Measurements from ENCODE around the gene TBC1D10B. TPM values are rescaled to one million over a fixed set of nuclear protein-coding genes. Genes with fewer than 3 reads are reported as not detected.
A peak's percentile ranks its signal among the peaks of the same experiment; 100 is the strongest.

TBC1D10B gene
- total and polyA plus RNA-seq, 2 experiments from 2014 or later: 29.3 to 37.9 TPM

DNA sequence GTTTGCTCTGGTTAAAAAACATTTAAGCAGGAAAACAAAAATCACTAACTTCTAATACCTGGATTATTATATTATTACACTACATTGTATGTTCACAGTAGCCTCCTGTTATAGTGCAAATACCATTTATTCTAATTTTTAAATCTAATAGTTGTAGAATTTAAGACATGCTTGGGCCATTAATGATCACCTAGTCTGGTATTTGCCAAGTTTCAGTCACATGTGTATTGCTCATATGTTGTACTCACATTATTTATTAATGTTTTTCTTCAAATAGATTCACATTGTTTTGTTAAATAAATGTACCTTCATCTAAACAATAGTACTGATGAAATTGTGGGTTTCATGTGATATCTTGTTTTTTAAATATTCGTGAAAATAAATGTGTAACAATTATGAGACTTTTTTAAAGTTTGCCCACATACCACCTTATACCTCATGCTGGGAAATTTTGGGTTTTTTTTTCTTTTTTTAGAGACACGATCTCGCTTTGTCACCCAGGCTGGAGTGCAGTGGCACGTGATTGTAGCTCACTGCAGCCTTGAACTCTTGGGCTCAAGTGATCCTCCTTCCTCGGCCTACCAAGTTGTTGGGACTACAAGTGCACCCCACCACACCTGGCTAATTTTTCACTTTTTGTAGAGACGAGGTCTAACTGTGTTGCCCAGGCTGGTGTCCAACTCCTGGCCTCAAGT lies 43.0 kb upstream of the TBC1D10B start:
- DNase-seq (ENCODE audit: low spot score): no peak
- H3K9me2 ChIP-seq (replicated peaks; ENCODE audit: insufficient read depth): no peaks in the 10 kb centered on the region
- H2AFZ ChIP-seq: no peak overlapping the region
- H3K9me3 ChIP-seq (ENCODE audit: low read depth): no peaks in the 10 kb centered on the region
- H3K27me3 ChIP-seq: no peaks in the 10 kb centered on the region
- peaks cover 25% of the 10 kb centered on the region for H3K79me2 ChIP-seq
- 92% methylated on average over 6 of the region's 6 CpGs for WGBS (ENCODE audit: low lambda C conversion rate, missing lambda C conversion rate)
- no peak overlapping the region for H3K27ac ChIP-seq
- H3K4me2 ChIP-seq: no peak overlapping the region
- no peaks in the 10 kb centered on the region for H3K36me3 ChIP-seq (replicated peaks; ENCODE audit: insufficient read depth, low read depth)
- no peak overlapping the region for H3K4me3 ChIP-seq
- H3K4me1 ChIP-seq (ENCODE audit: insufficient read depth): peaks cover 13% of the 10 kb centered on the region
- H4K20me1 ChIP-seq (ENCODE audit: insufficient read depth, poor library complexity, severe bottlenecking): peaks cover 3% of the 10 kb centered on the region
- no peak for TF ChIP-seq EZH2 (IDR thresholded peaks at IDR 0.05; ENCODE audit: borderline replicate concordance)
- TF ChIP-seq, protein P1, sequence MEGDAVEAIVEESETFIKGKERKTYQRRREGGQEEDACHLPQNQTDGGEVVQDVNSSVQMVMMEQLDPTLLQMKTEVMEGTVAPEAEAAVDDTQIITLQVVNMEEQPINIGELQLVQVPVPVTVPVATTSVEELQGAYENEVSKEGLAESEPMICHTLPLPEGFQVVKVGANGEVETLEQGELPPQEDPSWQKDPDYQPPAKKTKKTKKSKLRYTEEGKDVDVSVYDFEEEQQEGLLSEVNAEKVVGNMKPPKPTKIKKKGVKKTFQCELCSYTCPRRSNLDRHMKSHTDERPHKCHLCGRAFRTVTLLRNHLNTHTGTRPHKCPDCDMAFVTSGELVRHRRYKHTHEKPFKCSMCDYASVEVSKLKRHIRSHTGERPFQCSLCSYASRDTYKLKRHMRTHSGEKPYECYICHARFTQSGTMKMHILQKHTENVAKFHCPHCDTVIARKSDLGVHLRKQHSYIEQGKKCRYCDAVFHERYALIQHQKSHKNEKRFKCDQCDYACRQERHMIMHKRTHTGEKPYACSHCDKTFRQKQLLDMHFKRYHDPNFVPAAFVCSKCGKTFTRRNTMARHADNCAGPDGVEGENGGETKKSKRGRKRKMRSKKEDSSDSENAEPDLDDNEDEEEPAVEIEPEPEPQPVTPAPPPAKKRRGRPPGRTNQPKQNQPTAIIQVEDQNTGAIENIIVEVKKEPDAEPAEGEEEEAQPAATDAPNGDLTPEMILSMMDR (IDR thresholded peaks at IDR 0.05; ENCODE audit: poor library complexity): no peak
- no peak for TF ChIP-seq EZH2phosphoT487 (IDR thresholded peaks at IDR 0.05; ENCODE audit: low read depth, severe bottlenecking, unreplicated experiment)

DNA sequence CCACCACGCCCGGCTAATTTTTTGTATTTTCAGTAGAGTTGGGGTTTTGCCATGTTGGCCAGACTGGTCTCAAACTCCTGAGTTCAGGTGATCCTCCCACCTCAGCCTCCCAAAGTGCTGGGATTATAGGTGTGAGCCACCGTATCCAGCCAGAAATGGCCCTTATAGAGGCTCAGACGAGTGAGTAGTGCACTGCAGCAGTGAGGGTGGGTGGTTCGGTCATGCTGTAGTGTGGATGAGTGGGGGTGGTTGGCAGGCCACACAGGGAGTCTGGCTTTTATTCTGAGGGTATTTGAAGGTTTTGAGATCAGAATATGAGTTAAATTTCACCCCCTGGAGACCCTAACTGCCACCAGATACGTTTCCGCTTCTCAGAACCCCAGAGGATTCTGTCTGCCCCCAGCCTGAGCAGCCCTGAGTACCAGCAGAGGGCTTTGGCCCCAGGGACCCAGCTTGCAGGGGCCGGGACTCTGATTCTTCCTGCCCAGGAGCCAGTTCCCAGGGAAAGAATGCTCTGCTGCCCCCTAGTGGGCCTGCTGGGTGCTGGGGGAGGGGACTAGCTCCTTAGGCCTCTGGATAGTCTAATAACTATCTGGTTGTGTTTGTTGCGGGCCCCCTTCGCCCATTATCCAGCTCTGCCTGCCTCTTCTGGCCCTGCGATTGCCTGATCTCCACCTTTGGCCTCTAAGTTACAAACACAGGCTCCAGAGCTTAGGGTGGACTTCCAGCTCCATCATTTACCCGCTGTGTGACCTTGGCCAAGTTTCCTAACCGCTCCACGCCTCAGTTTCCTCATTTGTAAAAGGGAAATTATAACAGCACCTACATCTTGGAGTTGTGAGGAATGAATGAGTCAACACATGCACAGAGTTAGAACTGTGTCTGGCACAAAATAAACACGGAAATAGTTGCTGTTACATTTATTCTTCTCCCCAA lies 39.1 kb upstream of the TBC1D10B start:
- peak; percentile 93 for DNase-seq (ENCODE audit: low spot score)
- no peaks in the 10 kb centered on the region for H3K36me3 ChIP-seq (replicated peaks; ENCODE audit: insufficient read depth, low read depth)
- H3K79me2 ChIP-seq: peaks cover 32% of the 10 kb centered on the region
- peak overlapping the region; percentile 28 for H3K27ac ChIP-seq
- no peak overlapping the region for H2AFZ ChIP-seq
- H3K27me3 ChIP-seq: no peaks in the 10 kb centered on the region
- H3K4me1 ChIP-seq (ENCODE audit: insufficient read depth): peaks cover 12% of the 10 kb centered on the region
- peak overlapping the region; percentile 96 for H3K4me2 ChIP-seq
- peaks cover 3% of the 10 kb centered on the region for H4K20me1 ChIP-seq (ENCODE audit: insufficient read depth, poor library complexity, severe bottlenecking)
- H3K9me3 ChIP-seq (ENCODE audit: low read depth): no peaks in the 10 kb centered on the region
- 52% methylated on average over 15 of the region's 15 CpGs for WGBS (ENCODE audit: low lambda C conversion rate, missing lambda C conversion rate)
- TF ChIP-seq, protein P1 (IDR thresholded peaks at IDR 0.05; ENCODE audit: poor library complexity): peak; percentile 95
- TF ChIP-seq EZH2 (IDR thresholded peaks at IDR 0.05; ENCODE audit: borderline replicate concordance): no peak
- H3K4me3 ChIP-seq: no peak overlapping the region
- H3K9me2 ChIP-seq (replicated peaks; ENCODE audit: insufficient read depth): no peaks in the 10 kb centered on the region

DNA sequence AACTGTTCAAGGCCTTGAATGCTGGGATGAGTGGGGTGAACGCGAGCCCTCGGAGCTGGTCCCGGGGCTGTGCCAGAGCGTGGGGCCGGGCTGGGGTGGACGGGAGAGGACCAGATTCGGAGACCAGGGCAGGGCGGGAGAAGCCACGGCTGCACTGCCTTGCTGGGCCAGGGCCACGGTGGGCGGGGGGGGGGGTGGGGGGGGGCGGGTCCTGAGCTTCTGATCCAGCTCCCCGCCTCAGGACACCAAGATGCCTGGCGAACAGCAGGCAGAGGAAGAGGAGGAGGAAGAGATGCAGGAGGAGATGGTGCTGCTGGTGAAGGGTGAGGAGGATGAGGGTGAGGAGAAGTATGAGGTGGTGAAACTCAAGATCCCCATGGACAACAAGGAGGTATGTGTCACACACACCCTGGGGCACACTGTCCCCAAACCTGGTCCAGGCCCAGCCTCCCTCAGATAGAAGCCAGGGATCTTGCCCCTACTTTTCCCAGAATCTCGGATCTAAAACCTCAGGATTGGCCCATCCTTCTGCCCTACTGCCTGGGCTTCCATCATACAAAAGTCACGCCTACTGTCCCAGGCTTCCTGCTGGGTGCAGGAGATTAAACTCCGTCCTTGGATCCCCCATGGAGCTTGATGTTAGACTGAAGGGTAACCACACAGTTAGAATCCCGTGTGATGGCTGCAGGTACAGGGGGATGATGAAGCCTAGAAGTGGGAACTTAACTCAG lies 37.7 kb upstream of the TBC1D10B start:
- no peaks in the 10 kb centered on the region for H3K9me3 ChIP-seq (ENCODE audit: low read depth)
- H3K27me3 ChIP-seq: no peaks in the 10 kb centered on the region
- no peaks in the 10 kb centered on the region for H3K36me3 ChIP-seq (replicated peaks; ENCODE audit: insufficient read depth, low read depth)
- H2AFZ ChIP-seq: peak overlapping the region; percentile 100
- DNase-seq (ENCODE audit: low spot score): no peak
- peaks cover 12% of the 10 kb centered on the region for H3K4me1 ChIP-seq (ENCODE audit: insufficient read depth)
- H3K79me2 ChIP-seq: peaks cover 29% of the 10 kb centered on the region
- TF ChIP-seq, protein P1 (IDR thresholded peaks at IDR 0.05; ENCODE audit: poor library complexity): no peak
- no peak for TF ChIP-seq EZH2 (IDR thresholded peaks at IDR 0.05; ENCODE audit: borderline replicate concordance)
- no peak for TF ChIP-seq EZH2phosphoT487 (IDR thresholded peaks at IDR 0.05; ENCODE audit: low read depth, severe bottlenecking, unreplicated experiment)
- H3K9me2 ChIP-seq (replicated peaks; ENCODE audit: insufficient read depth): no peaks in the 10 kb centered on the region
- H3K4me3 ChIP-seq: peak overlapping the region; percentile 99
- H4K20me1 ChIP-seq (ENCODE audit: insufficient read depth, poor library complexity, severe bottlenecking): peaks cover 3% of the 10 kb centered on the region
- H3K27ac ChIP-seq: peak overlapping the region; percentile 96
- H3K4me2 ChIP-seq: peak overlapping the region; percentile 96
- WGBS (ENCODE audit: low lambda C conversion rate, missing lambda C conversion rate): 38% methylated on average over 8 of the region's 19 CpGs

Measured in hepatocyte (in vitro differentiated cells).